Measurements from ENCODE around the gene OOEP.
A peak's percentile ranks its signal among the peaks of the same experiment; 100 is the strongest.

Gene OOEP

DNA sequence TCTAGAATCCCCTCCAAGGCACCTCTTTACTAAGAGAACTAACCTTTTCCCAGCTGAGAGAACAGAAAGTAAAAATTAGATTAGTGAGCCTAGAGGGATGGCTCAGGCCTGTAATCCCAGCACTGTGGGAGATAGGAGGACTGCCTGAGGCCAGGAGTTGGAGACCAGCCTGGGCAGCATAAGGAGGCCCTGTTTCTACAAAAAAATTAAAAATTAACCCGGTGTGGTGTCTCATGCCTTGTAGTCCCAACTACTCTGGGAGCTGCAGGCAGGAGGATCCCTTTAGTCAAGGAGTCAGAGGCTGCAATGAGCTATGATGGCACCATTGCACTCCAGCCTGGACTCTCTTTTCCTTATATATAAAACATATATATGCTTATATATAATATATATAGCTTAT, 5.5 kb upstream of the OOEP start:
- Histone ChIP-seq H3K4me3 (ENCODE audit: low read length) (no peak overlapping the region), H3K79me2 (ENCODE audit: control insufficient read depth, insufficient read depth, low read length) (no peaks in the 10 kb centered on the region), H2BK5ac (ENCODE audit: low read length) (no peak overlapping the region), H3K23ac (ENCODE audit: low read length) (no peak overlapping the region), H3K27me3 (ENCODE audit: insufficient read depth, low read length, poor library complexity) (no peaks in the 10 kb centered on the region), H4K5ac (ENCODE audit: low read length) (no peak overlapping the region), H3K4me2 (ENCODE audit: low read length) (no peak overlapping the region), H4K8ac (ENCODE audit: low read depth, low read length) (no peak overlapping the region), H3K27ac (ENCODE audit: low read depth, low read length) (no peak overlapping the region), H3K4me1 (ENCODE audit: control insufficient read depth, low read depth, low read length) (no peaks in the 10 kb centered on the region), H3K36me3 (ENCODE audit: control insufficient read depth, insufficient read depth, low read length) (no peaks in the 10 kb centered on the region), H2BK120ac (ENCODE audit: low read depth, low read length) (no peak overlapping the region), H3K18ac (ENCODE audit: low read length) (no peak overlapping the region), H2AK5ac (ENCODE audit: low read length) (no peak overlapping the region), H3K56ac (ENCODE audit: low read length) (no peak overlapping the region), H2BK15ac (replicated peaks; ENCODE audit: low read depth) (no peak overlapping the region), H3K9ac (ENCODE audit: low read length) (no peak overlapping the region), H3K79me1 (ENCODE audit: low read length) (no peaks in the 10 kb centered on the region), H3K4ac (ENCODE audit: low read depth, low read length) (no peak overlapping the region)
- DNase-seq = no peak
- WGBS (ENCODE audit: extremely low coverage, insufficient coverage, low lambda C conversion rate) = no CpG with 5 or more reads among the region's 1 CpG

DNA sequence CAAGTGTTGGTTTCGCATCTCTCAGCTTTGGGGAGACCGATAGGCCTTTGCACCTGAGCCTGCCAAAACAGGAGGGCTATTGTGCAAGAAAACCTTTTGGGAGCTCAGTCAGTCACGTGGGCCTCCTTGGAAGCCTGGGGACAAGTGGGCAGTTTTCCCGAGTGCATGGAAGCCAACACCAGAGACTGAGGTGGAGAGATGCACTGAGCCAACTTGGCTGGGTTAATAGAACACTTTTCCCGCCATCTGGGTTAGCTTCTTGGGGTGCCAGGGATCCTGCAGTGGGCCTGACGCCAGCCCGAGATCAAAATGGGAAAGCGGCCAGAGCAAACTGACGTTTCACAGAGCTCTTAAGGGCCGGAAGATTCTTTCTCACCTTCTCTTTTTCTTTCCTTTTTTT, 2.8 kb upstream of the OOEP start:
- H3K23ac ChIP-seq (ENCODE audit: low read length) = no peak overlapping the region
- H2BK15ac ChIP-seq (replicated peaks; ENCODE audit: low read depth) = no peak overlapping the region
- H4K8ac ChIP-seq (ENCODE audit: low read depth, low read length) = no peak overlapping the region
- no peaks in the 10 kb centered on the region for H3K36me3 ChIP-seq (ENCODE audit: control insufficient read depth, insufficient read depth, low read length)
- no CpG with 5 or more reads among the region's 10 CpGs for WGBS (ENCODE audit: extremely low coverage, insufficient coverage, low lambda C conversion rate)
- H2BK120ac ChIP-seq (ENCODE audit: low read depth, low read length) = no peak overlapping the region
- no peak overlapping the region for H3K27ac ChIP-seq (ENCODE audit: low read depth, low read length)
- no peak overlapping the region for H3K4ac ChIP-seq (ENCODE audit: low read depth, low read length)
- no peak overlapping the region for H3K4me3 ChIP-seq (ENCODE audit: low read length)
- no peaks in the 10 kb centered on the region for H3K79me2 ChIP-seq (ENCODE audit: control insufficient read depth, insufficient read depth, low read length)
- H3K4me1 ChIP-seq (ENCODE audit: control insufficient read depth, low read depth, low read length) = peaks cover 7% of the 10 kb centered on the region
- no peak overlapping the region for H3K9ac ChIP-seq (ENCODE audit: low read length)
- no peak overlapping the region for H3K4me2 ChIP-seq (ENCODE audit: low read length)
- no peak overlapping the region for H2BK5ac ChIP-seq (ENCODE audit: low read length)
- H2AK5ac ChIP-seq (ENCODE audit: low read length) = no peak overlapping the region
- H4K5ac ChIP-seq (ENCODE audit: low read length) = no peak overlapping the region
- no peaks in the 10 kb centered on the region for H3K27me3 ChIP-seq (ENCODE audit: insufficient read depth, low read length, poor library complexity)
- H3K18ac ChIP-seq (ENCODE audit: low read length) = no peak overlapping the region
- H3K56ac ChIP-seq (ENCODE audit: low read length) = no peak overlapping the region
- DNase-seq = no peak
- H3K79me1 ChIP-seq (ENCODE audit: low read length) = no peaks in the 10 kb centered on the region

DNA sequence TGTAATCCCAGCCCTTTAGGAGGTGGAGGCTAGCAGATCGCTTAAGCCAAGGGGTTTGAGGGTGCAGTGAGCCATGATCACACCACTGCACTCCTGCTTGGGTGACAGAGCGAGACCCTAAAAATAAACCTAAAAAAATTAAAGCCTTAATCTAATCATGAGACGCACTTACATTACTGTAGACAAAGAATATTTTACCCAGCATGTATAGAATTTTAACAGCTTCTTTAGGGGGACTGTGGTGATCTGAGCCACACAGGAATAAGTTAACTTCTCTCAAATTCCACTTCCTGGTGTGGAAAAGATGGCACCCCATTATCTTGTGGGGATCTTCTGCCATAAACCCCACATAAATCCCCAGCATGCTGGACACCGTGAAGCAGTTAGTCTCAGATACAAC, 2.3 kb upstream of the OOEP start:
- H2BK120ac ChIP-seq (ENCODE audit: low read depth, low read length) = no peak overlapping the region
- no peaks in the 10 kb centered on the region for H3K79me2 ChIP-seq (ENCODE audit: control insufficient read depth, insufficient read depth, low read length)
- H3K36me3 ChIP-seq (ENCODE audit: control insufficient read depth, insufficient read depth, low read length) = no peaks in the 10 kb centered on the region
- no peaks in the 10 kb centered on the region for H3K27me3 ChIP-seq (ENCODE audit: insufficient read depth, low read length, poor library complexity)
- peaks cover 7% of the 10 kb centered on the region for H3K4me1 ChIP-seq (ENCODE audit: control insufficient read depth, low read depth, low read length)
- H3K4ac ChIP-seq (ENCODE audit: low read depth, low read length) = no peak overlapping the region
- no peaks in the 10 kb centered on the region for H3K79me1 ChIP-seq (ENCODE audit: low read length)
- no peak overlapping the region for H3K18ac ChIP-seq (ENCODE audit: low read length)
- no peak overlapping the region for H2AK5ac ChIP-seq (ENCODE audit: low read length)
- no peak for DNase-seq
- no peak overlapping the region for H3K56ac ChIP-seq (ENCODE audit: low read length)
- H4K5ac ChIP-seq (ENCODE audit: low read length) = no peak overlapping the region
- no peak overlapping the region for H3K23ac ChIP-seq (ENCODE audit: low read length)
- H4K8ac ChIP-seq (ENCODE audit: low read depth, low read length) = no peak overlapping the region
- H2BK5ac ChIP-seq (ENCODE audit: low read length) = no peak overlapping the region
- H3K9ac ChIP-seq (ENCODE audit: low read length) = no peak overlapping the region
- H2BK15ac ChIP-seq (replicated peaks; ENCODE audit: low read depth) = no peak overlapping the region
- H3K4me2 ChIP-seq (ENCODE audit: low read length) = no peak overlapping the region
- no peak overlapping the region for H3K27ac ChIP-seq (ENCODE audit: low read depth, low read length)
- no peak overlapping the region for H3K4me3 ChIP-seq (ENCODE audit: low read length)
- WGBS (ENCODE audit: extremely low coverage, insufficient coverage, low lambda C conversion rate) = no CpG with 5 or more reads among the region's 4 CpGs

DNA sequence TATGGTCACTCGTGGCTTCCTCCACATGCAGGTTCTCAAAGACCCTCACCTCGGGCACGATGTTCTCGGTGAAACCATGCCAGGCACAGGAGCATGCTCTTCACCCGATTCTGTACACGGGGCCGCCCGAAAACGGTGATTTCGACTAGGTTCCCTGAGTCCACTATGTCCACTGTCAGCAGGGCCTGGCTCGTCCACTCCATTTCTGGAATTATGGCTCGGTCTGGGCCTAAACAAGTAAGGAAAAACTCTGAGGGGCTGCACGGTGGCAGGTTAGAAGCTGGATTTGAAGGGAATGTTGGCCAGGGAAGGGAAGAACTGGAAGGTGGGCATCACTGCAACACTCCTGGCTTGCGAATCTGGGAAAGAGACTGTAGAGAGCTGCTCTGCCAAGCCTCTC, 540 bp downstream of the OOEP start:
- H2BK5ac ChIP-seq (ENCODE audit: low read length) = no peak overlapping the region
- no peak overlapping the region for H3K18ac ChIP-seq (ENCODE audit: low read length)
- no peak overlapping the region for H3K27ac ChIP-seq (ENCODE audit: low read depth, low read length)
- no CpG with 5 or more reads among the region's 14 CpGs for WGBS (ENCODE audit: extremely low coverage, insufficient coverage, low lambda C conversion rate)
- H3K27me3 ChIP-seq (ENCODE audit: insufficient read depth, low read length, poor library complexity) = no peaks in the 10 kb centered on the region
- H3K4me1 ChIP-seq (ENCODE audit: control insufficient read depth, low read depth, low read length) = peaks cover 7% of the 10 kb centered on the region
- no peaks in the 10 kb centered on the region for H3K79me2 ChIP-seq (ENCODE audit: control insufficient read depth, insufficient read depth, low read length)
- no peaks in the 10 kb centered on the region for H3K79me1 ChIP-seq (ENCODE audit: low read length)
- no peak overlapping the region for H3K4ac ChIP-seq (ENCODE audit: low read depth, low read length)
- H3K23ac ChIP-seq (ENCODE audit: low read length) = no peak overlapping the region
- no peak overlapping the region for H4K8ac ChIP-seq (ENCODE audit: low read depth, low read length)
- no peak overlapping the region for H4K5ac ChIP-seq (ENCODE audit: low read length)
- no peak overlapping the region for H3K9ac ChIP-seq (ENCODE audit: low read length)
- no peak for DNase-seq
- H3K4me3 ChIP-seq (ENCODE audit: low read length) = no peak overlapping the region
- no peak overlapping the region for H3K4me2 ChIP-seq (ENCODE audit: low read length)
- H2BK15ac ChIP-seq (replicated peaks; ENCODE audit: low read depth) = no peak overlapping the region
- H3K36me3 ChIP-seq (ENCODE audit: control insufficient read depth, insufficient read depth, low read length) = no peaks in the 10 kb centered on the region
- no peak overlapping the region for H2AK5ac ChIP-seq (ENCODE audit: low read length)
- H3K56ac ChIP-seq (ENCODE audit: low read length) = peak overlapping the region; percentile 15
- no peak overlapping the region for H2BK120ac ChIP-seq (ENCODE audit: low read depth, low read length)

DNA sequence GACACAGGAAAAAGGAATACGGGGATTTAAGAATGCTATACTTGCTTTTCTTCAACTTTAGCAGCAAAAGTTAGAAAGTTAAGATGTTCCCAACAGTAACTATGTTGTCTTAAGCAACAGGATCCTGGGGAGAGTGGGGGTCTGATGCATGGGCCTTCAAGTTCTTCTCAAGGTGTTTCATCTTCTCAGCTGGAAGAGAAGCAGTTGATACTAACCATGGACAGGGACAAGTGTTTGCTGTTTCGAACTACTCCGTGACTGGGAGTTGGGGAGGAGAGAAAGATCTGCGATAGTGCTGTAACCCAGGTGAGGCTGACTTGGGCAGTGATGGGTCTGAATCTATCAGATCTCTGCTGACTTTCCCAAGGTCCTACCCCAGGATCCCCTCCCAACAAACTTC, 1.0 kb downstream of the OOEP start:
- Histone ChIP-seq H3K79me1 (ENCODE audit: low read length) (no peaks in the 10 kb centered on the region), H3K36me3 (ENCODE audit: control insufficient read depth, insufficient read depth, low read length) (no peaks in the 10 kb centered on the region), H2BK120ac (ENCODE audit: low read depth, low read length) (no peak overlapping the region), H3K27ac (ENCODE audit: low read depth, low read length) (no peak overlapping the region), H2BK15ac (replicated peaks; ENCODE audit: low read depth) (no peak overlapping the region), H3K18ac (ENCODE audit: low read length) (no peak overlapping the region), H3K27me3 (ENCODE audit: insufficient read depth, low read length, poor library complexity) (no peaks in the 10 kb centered on the region), H3K4me2 (ENCODE audit: low read length) (no peak overlapping the region), H2BK5ac (ENCODE audit: low read length) (no peak overlapping the region), H3K4me3 (ENCODE audit: low read length) (no peak overlapping the region), H3K79me2 (ENCODE audit: control insufficient read depth, insufficient read depth, low read length) (no peaks in the 10 kb centered on the region), H3K56ac (ENCODE audit: low read length) (no peak overlapping the region), H2AK5ac (ENCODE audit: low read length) (no peak overlapping the region), H3K23ac (ENCODE audit: low read length) (no peak overlapping the region), H3K4ac (ENCODE audit: low read depth, low read length) (no peak overlapping the region), H3K4me1 (ENCODE audit: control insufficient read depth, low read depth, low read length) (peaks cover 7% of the 10 kb centered on the region), H4K5ac (ENCODE audit: low read length) (no peak overlapping the region), H4K8ac (ENCODE audit: low read depth, low read length) (no peak overlapping the region), H3K9ac (ENCODE audit: low read length) (no peak overlapping the region)
- WGBS (ENCODE audit: extremely low coverage, insufficient coverage, low lambda C conversion rate) = no CpG with 5 or more reads among the region's 4 CpGs
- peak; percentile 14 for DNase-seq

DNA sequence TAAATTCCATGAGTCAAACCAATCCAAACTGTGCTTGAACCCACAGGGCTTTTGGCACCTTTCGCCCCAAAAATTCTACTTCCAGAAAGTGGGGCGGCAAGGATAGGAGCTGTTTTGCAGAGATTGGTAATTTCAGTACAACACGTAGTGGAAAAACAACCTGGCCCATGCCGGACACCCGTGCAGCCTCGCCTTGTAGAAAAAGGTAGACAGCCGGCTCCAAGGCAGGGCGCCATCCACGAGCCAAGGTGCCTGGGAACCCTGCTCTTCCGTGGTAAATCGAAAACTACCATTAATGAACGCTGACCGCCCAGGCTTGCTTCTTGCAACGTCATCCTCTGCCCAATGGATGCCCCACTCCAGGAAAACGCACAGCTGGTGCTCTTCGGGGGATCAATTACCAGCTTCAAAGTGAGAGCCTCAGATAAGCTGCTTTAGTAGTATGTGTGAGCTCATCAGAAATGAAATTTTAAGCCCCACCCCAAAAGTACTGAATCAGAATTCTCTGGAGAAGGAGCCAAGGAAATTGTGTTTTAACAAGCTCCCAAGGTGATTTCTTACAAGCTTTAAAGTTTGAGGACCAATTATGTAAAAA, 1.8 kb downstream of the OOEP start:
- Histone ChIP-seq H3K4me2 (ENCODE audit: low read length) (no peak overlapping the region), H3K79me2 (ENCODE audit: control insufficient read depth, insufficient read depth, low read length) (no peaks in the 10 kb centered on the region), H3K23ac (ENCODE audit: low read length) (no peak overlapping the region), H2BK120ac (ENCODE audit: low read depth, low read length) (no peak overlapping the region), H2BK15ac (replicated peaks; ENCODE audit: low read depth) (no peak overlapping the region), H3K36me3 (ENCODE audit: control insufficient read depth, insufficient read depth, low read length) (no peaks in the 10 kb centered on the region), H2BK5ac (ENCODE audit: low read length) (peak overlapping the region; percentile 91), H3K18ac (ENCODE audit: low read length) (peak overlapping the region; percentile 3), H3K4me1 (ENCODE audit: control insufficient read depth, low read depth, low read length) (peaks cover 7% of the 10 kb centered on the region), H3K56ac (ENCODE audit: low read length) (peak overlapping the region; percentile 70), H4K8ac (ENCODE audit: low read depth, low read length) (no peak overlapping the region), H3K79me1 (ENCODE audit: low read length) (no peaks in the 10 kb centered on the region), H3K27me3 (ENCODE audit: insufficient read depth, low read length, poor library complexity) (no peaks in the 10 kb centered on the region), H3K4me3 (ENCODE audit: low read length) (no peak overlapping the region), H4K5ac (ENCODE audit: low read length) (no peak overlapping the region), H3K4ac (ENCODE audit: low read depth, low read length) (no peak overlapping the region), H3K27ac (ENCODE audit: low read depth, low read length) (no peak overlapping the region), H2AK5ac (ENCODE audit: low read length) (no peak overlapping the region), H3K9ac (ENCODE audit: low read length) (no peak overlapping the region)
- no CpG with 5 or more reads among the region's 16 CpGs for WGBS (ENCODE audit: extremely low coverage, insufficient coverage, low lambda C conversion rate)
- DNase-seq = peak; percentile 65
